A549 (cell line): ENCODE data around the gene ITPKC.

Source experiments
- CTCF ChIP-seq: fragments of >200 bp; sonication (Bioruptor Twin); formaldehyde crosslinking; IDR thresholded peaks from 3 replicates; pipeline ENCODE4 v1.5.1; 2016
- ELK1 ChIP-seq: fragments of 150-350 bp; IDR thresholded peaks from 2 replicates; pipeline ENCODE4 v1.6.1; 2014; ENCODE audit warnings: low read depth, mild to moderate bottlenecking, low read length
- HEYL ChIP-seq: fragments of 250-450 bp; sonication (Bioruptor Pico); IDR thresholded peaks from 2 replicates; pipeline ENCODE4 v1.8.0; 2021; ENCODE audit warnings: mild to moderate bottlenecking, moderate library complexity

GRCh38 chr19:40778706-40779284 lies 61.9 kb downstream of the ITPKC start:
- TF ChIP-seq ELK1 (no peak), CTCF (no peak), HEYL (no peak)
